ENCODE results near the gene L3MBTL4.
"Not testable (repeated sequence)": the region's sequence is repeated elsewhere in the genome, so short reads cannot be mapped to it uniquely, and the experiment has no call there.

The L3MBTL4 gene

GRCh38 chr18:6294148-6294784 is 120.4 kb downstream of the L3MBTL4 start:
- DNase-seq = no peak

GRCh38 chr18:6289843-6290242 is 124.9 kb downstream of the L3MBTL4 start:
- DNase-seq = no peak

GRCh38 chr18:6286585-6286984 is 128.1 kb downstream of the L3MBTL4 start:
- DNase-seq = no peak

- no peak for DNase-seq
Observed at GRCh38 chr18:6284761-6285160, 129.9 kb downstream of the L3MBTL4 start.

- no peak for DNase-seq
Observed at GRCh38 chr18:6284300-6284699, 130.4 kb downstream of the L3MBTL4 start.

- no peak for DNase-seq
Observed at GRCh38 chr18:6281874-6282273, 132.8 kb downstream of the L3MBTL4 start.

- no peak for DNase-seq
Observed at GRCh38 chr18:6280211-6280743, 134.4 kb downstream of the L3MBTL4 start.

- DNase-seq = no peak
Observed at GRCh38 chr18:6279308-6279707, 135.4 kb downstream of the L3MBTL4 start.

GRCh38 chr18:6273423-6273822 is 141.3 kb downstream of the L3MBTL4 start:
- DNase-seq = no peak

- not testable (repeated sequence) for DNase-seq
Observed at GRCh38 chr18:6272144-6272543, 142.6 kb downstream of the L3MBTL4 start.

- no peak for DNase-seq
Observed at GRCh38 chr18:6271585-6271984, 143.1 kb downstream of the L3MBTL4 start.

GRCh38 chr18:6270771-6271216 is 143.9 kb downstream of the L3MBTL4 start:
- no peak for DNase-seq

GRCh38 chr18:6269660-6270332 is 144.9 kb downstream of the L3MBTL4 start:
- no peak for DNase-seq

- no peak for DNase-seq
Observed at GRCh38 chr18:6266212-6266611, 148.5 kb downstream of the L3MBTL4 start.

GRCh38 chr18:6261938-6262337 is 152.8 kb downstream of the L3MBTL4 start:
- DNase-seq = no peak

GRCh38 chr18:6259324-6259723 is 155.4 kb downstream of the L3MBTL4 start:
- not testable (repeated sequence) for DNase-seq

GRCh38 chr18:6257950-6258349 is 156.8 kb downstream of the L3MBTL4 start:
- DNase-seq = no peak

- no peak for DNase-seq
Observed at GRCh38 chr18:6256521-6256920, 158.2 kb downstream of the L3MBTL4 start.

- DNase-seq = no peak
Observed at GRCh38 chr18:6255886-6256285, 158.8 kb downstream of the L3MBTL4 start.

GRCh38 chr18:6255116-6255705 is 159.5 kb downstream of the L3MBTL4 start:
- DNase-seq = no peak

GRCh38 chr18:6254456-6254855 is 160.3 kb downstream of the L3MBTL4 start:
- DNase-seq = no peak

- no peak for DNase-seq
Observed at GRCh38 chr18:6251084-6251483, 163.6 kb downstream of the L3MBTL4 start.

GRCh38 chr18:6249788-6250187 is 164.9 kb downstream of the L3MBTL4 start:
- DNase-seq = peak; percentile 20

GRCh38 chr18:6249170-6249569 is 165.5 kb downstream of the L3MBTL4 start:
- no peak for DNase-seq
